Head of caudate nucleus (tissue), 42 donors: ENCODE results near the gene PPP1R17.

ENCODE experiments used
- DNase-seq, 42 donors: peaks; one replicate each; pipeline versions ENCODE4 v3.0.0 to v3.0.0-alpha.2; 2020 to 2021; ENCODE audit warnings: mixed read lengths in 7 of 42
- intact Hi-C: fragments of 100-400 bp; cut with DNase I; formaldehyde crosslinking; loops from one replicate; pipeline ENCODE4 v1.15.0; 2022

The PPP1R17 gene

DNA sequence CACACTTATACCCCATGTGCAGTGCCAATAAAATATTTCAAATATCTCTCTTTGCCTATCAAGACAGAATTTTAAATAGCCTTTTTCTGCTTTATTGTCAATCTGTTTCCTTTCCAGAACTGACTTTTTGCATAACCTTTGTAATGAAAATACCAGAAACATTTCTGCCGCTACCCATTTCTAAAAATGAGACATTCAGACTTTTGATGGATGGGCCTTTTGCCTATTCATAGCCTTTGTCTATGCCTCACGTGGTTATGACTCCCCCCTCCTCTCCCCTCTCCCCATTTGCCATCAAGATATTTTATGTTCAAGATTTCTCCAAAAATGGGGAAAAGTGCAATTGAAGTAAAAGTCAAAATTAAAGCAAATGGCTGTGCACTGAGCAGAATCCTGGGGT is 5.9 kb downstream of the PPP1R17 start:
- intact Hi-C loops = no loop called here
- DNase-seq = no peak

DNA sequence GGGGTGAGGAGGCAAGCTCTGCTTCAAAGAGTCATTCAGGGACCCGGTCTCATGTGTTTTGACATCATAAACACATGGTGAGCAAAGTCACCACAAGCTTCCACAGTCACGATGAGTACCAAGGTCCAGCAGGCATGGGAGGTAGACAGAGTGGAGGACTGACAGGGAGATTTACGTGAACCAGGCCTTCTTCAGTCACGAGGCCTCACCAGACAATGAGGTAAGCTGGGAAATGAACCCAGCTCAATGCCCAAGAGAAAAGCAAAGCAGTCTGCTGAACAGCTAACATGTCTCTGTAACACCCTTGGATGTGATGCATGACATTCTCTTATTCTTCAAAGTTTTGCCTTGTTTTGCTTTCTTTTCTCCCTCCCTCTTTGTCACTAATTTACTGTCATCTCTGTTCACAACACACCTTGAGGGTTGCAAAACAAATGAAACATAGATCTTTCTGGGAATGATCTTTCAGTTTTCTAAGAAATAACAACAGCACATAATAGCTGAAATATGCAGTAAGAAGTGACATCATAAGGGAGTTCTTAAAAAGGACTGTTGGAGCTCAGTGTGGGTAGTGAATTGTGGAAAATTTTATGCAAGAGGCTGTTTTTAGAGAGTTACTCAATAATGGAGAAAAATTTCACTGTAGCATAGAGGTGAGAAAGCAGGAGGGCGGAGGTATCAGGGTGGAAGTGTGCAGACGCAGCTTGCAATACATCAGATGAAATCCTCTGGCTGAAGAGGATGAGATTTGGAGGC is 9.0 kb downstream of the PPP1R17 start:
- peak in 32 of 42 donors; percentile 5 to 74 (median 30) for DNase-seq
- intact Hi-C loops = no loop called here

DNA sequence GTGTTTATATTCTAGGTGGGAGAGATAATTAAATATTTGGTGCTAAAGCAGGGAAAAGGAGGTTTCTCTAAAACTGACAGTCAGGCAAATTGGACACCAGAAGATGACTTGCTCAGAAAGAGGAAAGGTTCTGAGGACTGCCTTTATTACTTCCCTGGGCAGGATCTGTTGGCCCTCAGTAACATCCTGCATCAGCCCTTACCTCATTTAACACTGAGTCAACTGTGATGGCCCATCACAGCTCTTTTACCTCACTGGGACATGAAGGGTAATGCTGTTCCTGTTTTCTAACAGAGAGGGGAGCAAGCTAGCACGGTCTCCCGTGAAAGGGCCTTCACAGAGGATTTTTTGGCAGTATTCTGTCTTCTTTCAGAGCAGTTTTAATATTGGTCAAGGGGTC is 12.0 kb downstream of the PPP1R17 start:
- intact Hi-C loops = no loop called here
- no peak for DNase-seq

DNA sequence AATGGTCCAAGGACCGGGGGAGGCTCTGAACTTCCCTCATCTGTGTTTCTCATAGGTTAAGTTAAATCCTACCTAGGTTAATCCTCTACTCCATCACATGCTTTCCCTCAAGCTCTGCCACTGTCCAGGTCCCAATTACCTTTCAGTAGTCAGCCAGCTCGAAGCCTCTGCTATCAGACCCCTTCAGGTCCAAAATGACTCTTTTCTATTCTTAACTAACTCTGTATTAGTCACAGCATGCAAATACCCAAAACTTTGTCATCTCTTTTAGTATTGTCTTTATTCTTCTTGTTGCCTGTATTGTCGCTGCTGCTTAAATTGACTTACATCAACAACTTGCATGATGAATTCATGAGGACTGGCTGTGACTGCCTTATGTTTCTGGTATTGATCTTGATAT is 15.3 kb downstream of the PPP1R17 start:
- intact Hi-C loops = no loop called here
- no peak for DNase-seq

DNA sequence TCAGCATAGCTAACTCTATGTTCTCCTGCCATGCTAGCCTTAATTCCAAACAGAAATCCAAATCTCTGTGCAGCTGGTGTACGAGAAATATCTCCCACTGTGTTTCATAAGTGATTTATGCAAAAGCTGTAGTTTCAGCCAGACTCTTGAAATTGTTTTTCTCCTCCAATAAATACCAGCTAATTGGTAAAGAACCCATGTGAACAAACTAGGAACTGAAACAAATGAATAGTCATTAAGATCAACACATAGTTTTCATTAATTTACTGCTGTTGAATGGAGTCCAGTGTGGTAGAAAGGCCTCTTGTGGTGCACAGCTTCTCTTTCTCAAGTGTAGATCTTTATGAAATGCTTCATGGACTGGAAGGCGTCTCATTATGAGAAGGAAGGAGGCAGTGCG is 18.4 kb downstream of the PPP1R17 start:
- no peak for DNase-seq
- intact Hi-C loops = no loop called here

DNA sequence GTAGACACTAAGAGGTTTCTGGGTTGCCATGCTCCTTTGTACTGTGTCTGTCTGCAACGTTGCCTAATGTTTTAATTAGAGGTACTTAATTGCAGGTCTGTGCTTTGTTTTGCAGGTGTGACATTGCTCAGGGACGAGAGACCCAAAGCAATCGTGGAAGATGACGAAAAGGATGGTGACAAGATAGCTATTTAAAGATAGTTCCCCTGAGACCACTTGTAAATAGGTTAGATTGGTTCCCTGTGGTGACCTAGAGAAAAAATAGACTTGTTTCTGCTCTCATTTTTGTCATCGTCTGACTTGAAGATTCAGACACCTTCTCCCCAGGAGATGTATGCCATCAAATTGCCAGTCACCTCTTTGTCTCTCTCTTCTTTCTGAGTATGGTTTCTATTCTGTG is 20.1 kb downstream of the PPP1R17 start:
- intact Hi-C loops = no loop called here
- no peak for DNase-seq

DNA sequence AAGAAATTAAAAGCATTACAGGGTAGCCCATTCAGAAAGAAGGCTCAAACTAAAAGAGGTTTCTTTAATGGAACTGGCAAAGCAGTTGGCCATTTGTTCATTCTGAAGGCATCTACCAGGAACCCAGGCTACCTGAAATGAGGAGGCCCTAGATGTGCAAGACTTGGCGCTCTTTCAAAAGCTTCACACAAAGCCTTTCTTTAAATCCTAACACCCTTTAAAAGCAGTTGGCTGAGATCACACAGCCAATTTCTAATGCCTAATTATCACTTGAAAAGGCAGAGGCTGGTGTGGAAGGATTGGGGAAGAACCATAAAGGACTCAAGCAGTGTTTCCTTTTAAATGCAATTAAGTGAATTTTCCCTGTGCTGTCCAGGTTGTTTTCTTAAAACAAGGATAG is 23.2 kb downstream of the PPP1R17 start:
- intact Hi-C loops = no loop called here
- DNase-seq = no peak

DNA sequence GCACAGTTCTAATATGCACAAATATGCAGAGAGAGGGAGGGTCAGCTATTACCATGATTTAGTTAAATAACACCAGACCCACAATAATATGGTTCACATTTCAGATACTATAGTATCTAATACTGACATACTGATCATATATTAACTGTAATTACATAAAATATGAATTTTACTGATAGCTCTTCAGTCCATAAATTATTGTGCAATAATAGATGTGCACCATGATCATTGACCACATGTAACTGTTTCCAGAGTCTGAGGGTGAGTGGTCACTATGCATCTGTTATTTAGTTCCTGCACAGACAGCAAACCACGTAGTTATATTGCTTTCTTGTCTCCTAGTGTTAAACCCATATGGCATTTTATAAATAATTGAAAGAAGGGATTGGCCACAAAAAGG is 29.3 kb downstream of the PPP1R17 start:
- intact Hi-C loops = no loop called here
- DNase-seq = no peak

DNA sequence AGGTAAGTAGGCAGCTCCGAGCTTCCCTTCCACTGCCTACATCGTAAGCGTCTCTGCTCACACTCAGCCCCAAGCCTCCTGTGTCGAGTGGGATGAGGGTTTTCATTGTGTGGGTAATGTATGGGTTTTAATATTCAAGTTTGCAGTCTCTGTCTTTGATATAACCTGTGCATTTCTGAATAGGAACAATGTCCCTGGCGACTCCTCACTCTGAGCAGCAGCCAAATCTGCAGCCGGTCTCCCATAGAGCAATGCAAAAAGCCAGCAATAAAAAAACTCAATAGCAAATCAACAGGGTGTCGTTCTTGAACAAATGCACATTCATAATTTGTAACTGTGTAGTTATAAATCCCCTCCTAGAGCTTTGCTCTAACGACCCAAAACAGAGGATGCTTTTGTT is 33.4 kb downstream of the PPP1R17 start:
- intact Hi-C loops = no loop called here
- DNase-seq = no peak

DNA sequence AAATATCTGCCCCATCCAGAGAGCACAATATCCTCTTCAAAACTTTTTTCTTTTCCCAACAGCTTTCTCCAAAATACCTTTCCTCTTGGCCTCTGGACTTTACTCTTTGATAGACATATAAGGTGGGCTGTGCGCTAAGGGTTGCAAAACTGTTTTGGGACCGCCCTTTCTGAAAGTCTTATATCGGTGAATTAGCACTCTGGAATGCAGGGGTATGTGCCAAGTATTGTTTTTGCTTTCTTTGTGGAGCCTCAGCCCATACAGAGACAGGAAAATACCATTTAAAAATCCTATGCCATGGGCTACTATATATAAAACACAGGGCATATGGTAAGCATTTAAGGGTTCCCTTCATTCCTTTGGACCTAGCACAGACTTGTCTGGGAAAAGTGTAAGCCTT is 37.7 kb downstream of the PPP1R17 start:
- intact Hi-C loops = no loop called here
- no peak for DNase-seq

DNA sequence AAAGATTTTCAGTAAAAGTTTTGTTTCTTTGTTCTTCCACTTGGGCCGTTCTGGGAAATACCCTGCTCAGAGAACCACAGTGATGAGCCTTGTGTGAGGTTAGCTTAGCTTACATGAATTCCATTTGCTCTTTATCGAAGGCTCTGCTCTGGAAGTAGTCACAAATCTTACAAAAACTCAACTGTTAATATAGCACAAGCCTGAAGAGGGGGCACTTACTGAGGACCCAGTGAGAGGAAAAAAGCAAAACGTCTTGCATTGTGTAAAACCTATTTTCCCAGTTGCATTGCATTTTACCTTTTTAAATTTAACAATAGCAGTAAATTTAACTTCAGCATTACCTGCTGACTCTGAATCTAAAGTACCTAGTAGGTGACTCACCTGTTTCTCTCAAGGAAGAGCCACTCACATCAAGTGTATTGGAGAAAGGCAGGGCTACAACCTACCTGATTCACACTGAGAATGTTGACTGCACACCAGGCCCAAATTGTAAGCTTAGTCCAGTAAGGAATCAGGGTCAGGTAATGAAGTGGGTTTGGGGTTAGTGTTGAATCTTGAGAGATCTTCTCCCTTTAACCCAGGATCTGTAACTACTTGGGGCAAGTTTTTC is 42.3 kb downstream of the PPP1R17 start:
- no peak for DNase-seq
- intact Hi-C loops = no loop called here

DNA sequence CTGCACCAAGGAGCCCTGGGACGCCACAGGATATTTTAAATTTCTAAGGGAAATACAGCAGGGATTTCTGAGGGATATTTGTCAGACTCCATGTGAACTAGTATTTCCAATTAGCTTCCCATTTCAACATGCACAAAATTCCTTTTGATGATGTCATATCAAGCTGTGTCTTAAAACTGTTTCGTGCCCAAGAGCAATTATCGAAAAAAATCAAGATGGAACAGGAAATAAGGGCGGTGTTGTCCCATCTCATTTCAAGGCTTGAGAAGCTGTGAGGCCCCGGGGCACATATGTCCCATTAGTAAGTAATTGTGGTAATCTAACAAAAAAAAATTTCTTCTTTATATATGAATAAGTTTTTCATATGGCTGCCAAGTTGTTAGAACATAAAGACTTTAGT is 47.4 kb downstream of the PPP1R17 start:
- intact Hi-C loops = loop anchor here (10.0 kb wide), 1 partner anchor 290 kb away; no protein-coding TSS in a partner anchor
- DNase-seq = no peak

DNA sequence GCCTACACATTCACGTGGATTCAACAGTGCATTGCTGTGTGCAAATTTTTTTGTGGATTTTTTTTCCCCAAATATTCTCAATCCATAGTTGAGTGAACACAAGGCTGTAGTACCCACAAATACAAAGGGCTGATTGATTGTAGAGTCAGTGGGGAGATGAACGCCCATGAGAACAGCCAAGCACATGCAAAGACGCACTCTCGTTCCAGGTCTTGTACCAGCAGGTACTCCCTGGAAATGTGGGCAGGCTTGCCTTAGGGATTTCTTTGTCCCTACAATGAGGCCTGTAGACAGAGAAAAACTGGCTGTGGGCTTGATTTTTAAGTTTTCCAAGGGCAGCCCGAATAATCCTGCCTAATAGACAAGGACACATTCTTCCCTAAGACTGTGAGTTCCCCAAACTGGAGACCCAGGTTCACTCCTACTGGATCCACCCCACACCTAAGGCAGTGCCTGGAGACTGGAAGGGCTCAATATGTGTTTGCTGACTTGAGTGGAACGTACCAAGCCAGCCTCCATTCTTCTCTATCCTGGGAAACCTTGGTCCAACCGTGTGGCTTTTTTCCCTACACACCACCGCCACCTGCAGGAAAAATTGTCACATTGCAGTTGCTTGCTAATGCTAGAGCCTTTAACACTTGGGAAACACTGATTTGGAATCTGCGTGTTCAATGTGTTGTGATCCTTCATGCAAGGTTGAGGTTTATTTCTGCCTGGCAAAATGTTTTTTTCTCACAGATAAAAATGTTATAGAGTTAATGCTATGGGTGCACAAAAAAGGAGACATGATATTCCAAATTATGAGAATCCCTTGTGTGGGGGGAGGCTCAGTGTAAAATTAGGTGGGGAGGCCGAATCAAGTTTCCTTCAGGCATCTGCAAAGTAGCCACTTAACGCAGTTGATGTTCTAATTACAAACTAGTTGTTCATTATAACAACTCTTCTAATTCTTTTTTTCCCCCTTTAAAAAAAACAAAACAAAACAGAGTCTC is 49.3 kb downstream of the PPP1R17 start:
- intact Hi-C loops = loop anchor here (2.0 to 10.0 kb wide), 2 partner anchors 89 to 291 kb away; no protein-coding TSS in a partner anchor
- DNase-seq = peak; percentile 37 to 92 (median 81)

DNA sequence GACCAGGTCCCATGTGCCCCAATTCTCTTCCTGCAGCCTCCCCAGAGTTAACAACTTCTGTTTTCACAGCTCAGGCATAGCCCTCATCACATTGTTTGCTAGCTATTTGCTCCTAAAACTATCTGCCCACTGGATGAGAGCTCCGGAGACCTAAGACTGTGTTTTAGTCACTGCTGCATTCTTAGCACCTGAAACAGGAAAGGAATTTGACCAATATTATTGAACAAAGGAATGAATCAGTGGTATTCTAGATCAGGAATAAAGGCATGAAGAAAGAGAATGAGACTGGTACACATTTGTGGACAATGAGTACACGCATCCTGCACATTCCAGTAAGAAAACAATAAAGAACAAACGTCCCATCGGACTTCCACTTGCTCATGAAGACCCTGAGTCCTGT is 54.8 kb downstream of the PPP1R17 start:
- intact Hi-C loops = loop anchor here (2.0 to 10.0 kb wide), 2 partner anchors 463 to 613 kb away; no protein-coding TSS in a partner anchor
- no peak for DNase-seq

DNA sequence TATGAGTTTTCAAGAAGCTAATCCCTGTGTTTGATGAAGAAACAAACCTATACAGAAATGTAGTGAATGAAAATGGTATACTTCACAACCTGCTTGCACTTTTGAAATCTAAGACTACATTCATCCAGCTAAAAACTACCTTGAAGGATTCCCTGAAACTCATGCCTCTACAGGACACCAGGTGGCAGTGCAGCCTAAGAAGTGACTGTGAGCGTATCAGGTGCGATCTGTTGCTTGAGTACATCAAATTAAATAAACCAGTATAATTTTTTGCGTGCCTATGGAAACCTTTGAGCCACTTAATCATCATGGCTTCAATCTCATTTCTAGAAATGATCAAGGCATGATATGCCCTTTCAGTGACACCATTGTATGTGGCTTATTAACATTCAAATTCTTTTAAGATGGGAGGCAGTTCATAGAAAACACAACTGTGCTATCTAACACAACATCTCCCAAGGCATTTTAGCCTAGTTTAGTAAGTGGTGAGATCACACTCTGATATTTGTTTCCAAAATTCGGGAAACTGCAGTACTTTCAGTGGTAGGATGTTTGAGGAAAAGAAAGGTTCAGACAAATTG is 57.4 kb downstream of the PPP1R17 start:
- intact Hi-C loops = loop anchor here (10.0 kb wide), 1 partner anchor 610 kb away; no protein-coding TSS in a partner anchor
- DNase-seq = peak; percentile 44 to 92 (median 82)

DNA sequence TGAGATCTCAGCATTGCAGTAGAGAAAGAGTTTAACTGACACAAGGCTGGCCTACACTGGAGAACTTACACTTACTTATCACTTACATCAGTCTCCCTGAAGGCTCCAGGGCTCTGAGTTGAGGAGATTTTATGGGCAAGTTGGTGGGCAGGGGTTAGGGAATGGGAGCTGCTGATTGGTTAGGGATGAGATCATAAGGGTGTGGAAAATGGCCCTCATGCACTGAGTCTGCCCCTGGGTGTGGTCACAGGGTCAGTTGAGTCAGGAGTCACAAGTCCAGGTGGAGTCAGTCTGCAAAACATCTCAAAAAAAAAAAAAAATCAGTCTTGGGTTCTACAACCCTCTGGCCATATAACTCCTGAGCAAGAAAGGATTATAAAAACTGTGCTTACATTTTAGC is 60.5 kb downstream of the PPP1R17 start:
- no peak for DNase-seq
- intact Hi-C loops = loop anchor here (10.0 kb wide), 1 partner anchor 607 kb away; no protein-coding TSS in a partner anchor

DNA sequence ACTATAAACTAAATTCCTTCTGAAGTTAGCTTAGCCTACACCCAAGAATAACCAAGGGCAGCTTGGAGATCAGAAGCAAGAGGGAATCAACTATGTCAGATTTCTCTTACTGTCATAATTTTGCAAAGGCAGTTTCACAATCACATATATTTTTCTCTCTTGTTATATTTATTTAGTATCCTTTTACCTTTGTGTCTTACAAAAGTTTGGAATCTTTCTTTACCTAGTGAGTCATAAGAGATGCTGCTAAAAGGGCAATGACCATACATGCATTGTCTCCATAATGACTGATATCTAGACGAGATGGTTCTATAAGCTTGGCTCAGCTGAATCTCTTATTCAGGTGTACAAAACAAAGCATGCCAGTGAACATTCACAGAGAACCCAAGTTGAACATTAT is 61.1 kb downstream of the PPP1R17 start:
- no peak for DNase-seq
- intact Hi-C loops = loop anchor here (10.0 kb wide), 1 partner anchor 607 kb away; no protein-coding TSS in a partner anchor

DNA sequence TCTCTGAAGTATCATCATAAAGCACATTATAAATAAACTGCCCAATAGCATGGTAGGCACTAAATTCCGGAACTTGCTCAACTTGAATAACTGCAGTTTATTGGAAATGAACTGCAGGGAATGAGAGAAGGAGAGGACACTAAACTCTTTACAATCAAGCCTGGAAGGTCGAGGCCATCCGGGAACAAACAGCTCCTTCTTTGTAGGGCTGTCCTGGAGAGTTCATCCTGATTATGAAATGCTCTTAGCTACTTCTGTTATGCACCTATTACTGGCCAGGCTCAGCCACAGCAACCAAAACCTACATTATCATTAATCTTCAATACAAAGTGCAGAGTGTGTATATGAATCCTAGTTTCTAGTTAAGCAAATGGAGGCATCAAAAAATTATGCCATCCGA is 64.7 kb downstream of the PPP1R17 start:
- intact Hi-C loops = no loop called here

More for the DNA sequence above, 64.7 kb downstream of the PPP1R17 start:
- DNase-seq = no peak
